Germinal center (tissue), 1 donor: ENCODE results near the gene GLRX5.

Source experiments
- DNase-seq: peaks from one replicate; pipeline ENCODE4 v3.0.0; 2012; ENCODE audit warnings: mixed read lengths, low spot score

The GLRX5 gene

GRCh38 chr14:95518045-95518751 lies 16.7 kb upstream of the GLRX5 start:
- no peak for DNase-seq

GRCh38 chr14:95519699-95520098 lies 15.2 kb upstream of the GLRX5 start:
- DNase-seq = no peak

GRCh38 chr14:95520346-95520745 lies 14.5 kb upstream of the GLRX5 start:
- no peak for DNase-seq

- DNase-seq = no peak
Observed at GRCh38 chr14:95521001-95521400, 13.8 kb upstream of the GLRX5 start.

GRCh38 chr14:95522116-95522515 lies 12.7 kb upstream of the GLRX5 start:
- no peak for DNase-seq

GRCh38 chr14:95522556-95522955 lies 12.3 kb upstream of the GLRX5 start:
- DNase-seq = no peak

- no peak for DNase-seq
Observed at GRCh38 chr14:95523051-95523814, 11.6 kb upstream of the GLRX5 start.

GRCh38 chr14:95523815-95524448 lies 10.9 kb upstream of the GLRX5 start:
- no peak for DNase-seq

- no peak for DNase-seq
Observed at GRCh38 chr14:95524706-95525512, 9.9 kb upstream of the GLRX5 start.

GRCh38 chr14:95525999-95526398 lies 8.9 kb upstream of the GLRX5 start:
- DNase-seq = no peak

- DNase-seq = no peak
Observed at GRCh38 chr14:95526483-95527386, 8.1 kb upstream of the GLRX5 start.

GRCh38 chr14:95527387-95528002 lies 7.4 kb upstream of the GLRX5 start:
- DNase-seq = peak; percentile 40

GRCh38 chr14:95529216-95529615 lies 5.6 kb upstream of the GLRX5 start:
- no peak for DNase-seq

- no peak for DNase-seq
Observed at GRCh38 chr14:95530473-95531276, 4.2 kb upstream of the GLRX5 start.

GRCh38 chr14:95531473-95531872 lies 3.4 kb upstream of the GLRX5 start:
- DNase-seq = no peak

GRCh38 chr14:95531969-95532368 lies 2.9 kb upstream of the GLRX5 start:
- no peak for DNase-seq

- DNase-seq = no peak
Observed at GRCh38 chr14:95533391-95533821, 1.4 kb upstream of the GLRX5 start.

GRCh38 chr14:95533822-95534221 lies 1.0 kb upstream of the GLRX5 start:
- DNase-seq = no peak

- peak; percentile 38 for DNase-seq
Observed at GRCh38 chr14:95535226-95536021, 574 bp downstream of the GLRX5 start.
